ENCODE measurements around the gene ERRFI1. TPM values are rescaled to one million over a fixed set of nuclear protein-coding genes. Genes with fewer than 3 reads are reported as not detected.
"Not testable (repeated sequence)": the region's sequence is repeated elsewhere in the genome, so short reads cannot be mapped to it uniquely, and the experiment has no call there.

Gene ERRFI1
- total RNA-seq, 2 donors from 2014 or later, result 2.6 to 3.3 TPM

DNA sequence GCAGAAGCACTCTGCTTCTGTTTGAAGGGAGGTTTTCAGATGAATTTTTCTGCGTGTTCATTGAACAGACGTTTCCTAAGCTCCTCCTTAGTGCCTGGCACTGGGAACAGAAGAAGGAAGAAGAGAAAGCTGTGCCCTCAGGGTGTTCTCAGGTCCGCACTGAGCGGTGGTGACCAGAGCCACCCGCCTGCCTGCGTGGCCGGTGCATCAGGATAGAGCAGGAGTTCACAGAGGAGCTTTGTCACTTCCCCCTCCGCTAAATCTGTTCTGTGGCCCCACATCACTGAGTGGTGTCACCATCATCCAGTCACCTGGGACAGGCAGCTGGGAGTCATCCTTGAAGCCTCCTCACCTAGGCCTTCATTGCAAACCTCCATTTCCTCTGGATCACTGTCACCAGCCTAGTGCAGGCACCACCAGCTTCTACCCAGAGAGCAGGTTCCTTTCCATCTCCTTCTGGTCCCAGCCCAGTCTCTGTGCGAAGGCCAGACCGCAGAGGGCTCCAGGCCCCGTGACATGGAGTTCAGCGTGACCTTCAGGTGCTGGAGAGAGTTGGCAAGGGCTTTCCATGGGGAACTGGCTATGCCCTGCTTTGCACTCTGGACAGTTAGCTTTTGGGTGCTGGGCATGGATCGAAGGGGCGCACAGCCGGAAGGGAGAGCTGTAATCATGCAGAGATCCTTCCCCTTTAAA lies 42.9 kb downstream of the ERRFI1 start:
- H3K9me3 Mint-ChIP-seq, result no peaks in the 10 kb centered on the region
- ATAC-seq (replicated peaks in 1 of 2) (no peak), DNase-seq (no peak)
- H3K4me1 Mint-ChIP-seq (ENCODE audit: low read depth), result peaks cover 5% of the 10 kb centered on the region
- peaks cover 8 to 22% of the 10 kb centered on the region in 2 donors for H3K36me3 Mint-ChIP-seq (ENCODE audit: insufficient read depth in 2 of 2)
- no peaks in the 10 kb centered on the region for H3K27me3 Mint-ChIP-seq (ENCODE audit: low read depth)
- no peak overlapping the region for H3K4me3 Mint-ChIP-seq
- H3K27ac Mint-ChIP-seq, result no peak overlapping the region

DNA sequence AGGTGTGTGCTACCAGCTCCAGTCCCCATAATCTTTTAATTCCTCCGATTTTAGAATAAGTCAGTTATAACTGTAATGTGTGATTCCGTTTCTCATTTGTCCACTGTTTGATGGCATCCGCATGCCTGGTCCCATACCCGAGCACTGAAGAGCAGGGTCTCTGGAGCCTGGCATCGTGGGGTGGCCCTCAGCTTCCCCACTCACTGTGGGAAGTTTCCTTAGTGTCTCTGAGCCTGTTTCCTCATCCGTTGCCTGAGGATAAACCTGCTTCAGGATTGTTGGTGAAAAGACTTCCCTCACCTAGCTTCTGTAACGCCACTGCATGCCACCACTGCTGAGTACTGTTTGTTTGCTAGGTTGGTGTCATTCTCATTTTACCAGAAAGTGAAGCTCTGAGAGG lies 45.1 kb downstream of the ERRFI1 start:
- Mint-ChIP-seq H3K36me3 (ENCODE audit: insufficient read depth in 2 of 2) (peaks cover 8 to 18% of the 10 kb centered on the region in 2 donors), H3K27ac (peak overlapping the region; percentile 43), H3K4me3 (no peak overlapping the region), H3K4me1 (ENCODE audit: low read depth) (peaks cover 5% of the 10 kb centered on the region), H3K27me3 (ENCODE audit: low read depth) (no peaks in the 10 kb centered on the region), H3K9me3 (no peaks in the 10 kb centered on the region)
- DNase-seq, result no peak
- ATAC-seq (replicated peaks in 1 of 2), result no peak

DNA sequence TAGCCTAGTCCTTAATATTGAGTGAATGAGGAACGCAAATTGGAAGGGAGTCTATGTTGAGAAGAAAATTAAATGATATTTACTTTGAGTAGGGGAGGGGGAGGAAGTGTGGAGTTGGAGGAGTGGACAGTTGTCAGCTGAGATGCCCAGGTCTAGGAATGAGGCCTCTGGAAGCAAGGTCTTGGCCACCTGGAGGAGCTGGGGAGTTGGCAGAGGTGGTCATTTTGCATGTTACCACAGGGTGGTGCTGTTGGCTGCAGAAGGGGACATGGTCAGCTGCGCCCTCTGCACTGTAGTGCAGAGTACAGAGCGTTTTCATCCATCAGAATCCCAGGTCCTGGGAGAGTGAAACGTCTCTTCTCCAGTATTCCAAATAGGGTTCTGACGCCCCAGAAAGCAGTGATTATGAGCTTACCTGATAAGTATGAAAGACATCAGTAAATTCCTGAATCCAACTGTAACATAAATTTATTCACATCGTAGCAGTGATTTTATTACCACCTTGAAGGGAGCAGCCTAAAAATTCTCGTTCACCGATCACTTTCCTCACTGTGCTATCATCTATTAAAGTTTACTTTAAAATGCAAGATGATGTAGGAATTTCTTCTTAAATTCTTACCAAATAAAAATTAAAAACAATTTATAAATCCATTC lies 50.8 kb downstream of the ERRFI1 start:
- DNase-seq (peak; percentile 48 to 54), ATAC-seq (replicated peaks in 1 of 2) (peak; percentile 64 to 75)
- no peak overlapping the region for H3K4me3 Mint-ChIP-seq
- H3K36me3 Mint-ChIP-seq (ENCODE audit: insufficient read depth in 2 of 2), result peaks cover 7 to 29% of the 10 kb centered on the region in 2 donors
- peaks cover 6% of the 10 kb centered on the region for H3K4me1 Mint-ChIP-seq (ENCODE audit: low read depth)
- H3K27ac Mint-ChIP-seq, result peak overlapping the region; percentile 69
- H3K27me3 Mint-ChIP-seq (ENCODE audit: low read depth), result no peaks in the 10 kb centered on the region
- H3K9me3 Mint-ChIP-seq, result no peaks in the 10 kb centered on the region

DNA sequence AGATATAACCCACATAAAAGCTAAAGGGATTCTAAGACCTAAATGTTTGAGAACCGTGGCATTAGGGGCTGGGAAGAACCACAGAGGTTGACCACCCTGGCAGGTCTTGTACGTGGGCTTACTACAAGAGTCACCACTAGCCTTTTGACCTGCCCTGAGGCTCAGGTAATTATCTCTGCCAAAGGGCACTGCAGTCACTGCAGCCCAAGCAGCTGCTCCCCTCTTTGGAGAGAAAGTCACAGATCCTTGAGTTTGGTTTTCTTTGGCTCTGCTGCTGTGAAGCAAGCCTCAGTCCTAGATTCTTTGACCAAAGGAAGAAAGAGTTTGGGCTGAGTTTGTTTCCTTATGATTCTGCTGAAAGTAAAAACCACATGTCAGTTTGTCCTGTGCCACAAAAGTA lies 53.0 kb downstream of the ERRFI1 start:
- Mint-ChIP-seq H3K27me3 (ENCODE audit: low read depth) (no peaks in the 10 kb centered on the region), H3K4me3 (no peak overlapping the region), H3K27ac (no peak overlapping the region), H3K36me3 (ENCODE audit: insufficient read depth in 2 of 2) (peaks cover 9 to 32% of the 10 kb centered on the region in 2 donors), H3K4me1 (ENCODE audit: low read depth) (peaks cover 6% of the 10 kb centered on the region), H3K9me3 (no peaks in the 10 kb centered on the region)
- ATAC-seq (replicated peaks in 1 of 2) (no peak), DNase-seq (no peak)

DNA sequence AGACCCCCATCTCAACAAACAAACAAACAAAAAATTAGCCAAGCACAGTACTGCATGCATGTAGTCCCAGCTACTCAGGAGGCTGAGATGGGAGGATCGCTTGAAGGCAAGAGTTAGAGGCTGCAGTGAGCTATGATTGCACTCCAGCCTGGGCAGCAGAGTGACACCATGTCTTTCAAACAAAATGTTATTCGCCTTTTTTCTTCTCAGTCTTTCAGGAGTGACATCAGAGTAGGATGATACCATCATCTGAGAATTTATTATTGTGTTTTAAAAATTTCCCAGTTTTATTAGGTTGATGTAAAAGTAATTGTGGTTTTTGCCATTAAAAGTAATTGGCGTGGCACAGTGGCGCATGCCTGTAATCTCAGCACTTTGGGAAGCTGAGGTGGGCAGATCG lies 53.8 kb downstream of the ERRFI1 start:
- peaks cover 9 to 33% of the 10 kb centered on the region in 2 donors for H3K36me3 Mint-ChIP-seq (ENCODE audit: insufficient read depth in 2 of 2)
- ATAC-seq (replicated peaks in 1 of 2), result no peak

DNA sequence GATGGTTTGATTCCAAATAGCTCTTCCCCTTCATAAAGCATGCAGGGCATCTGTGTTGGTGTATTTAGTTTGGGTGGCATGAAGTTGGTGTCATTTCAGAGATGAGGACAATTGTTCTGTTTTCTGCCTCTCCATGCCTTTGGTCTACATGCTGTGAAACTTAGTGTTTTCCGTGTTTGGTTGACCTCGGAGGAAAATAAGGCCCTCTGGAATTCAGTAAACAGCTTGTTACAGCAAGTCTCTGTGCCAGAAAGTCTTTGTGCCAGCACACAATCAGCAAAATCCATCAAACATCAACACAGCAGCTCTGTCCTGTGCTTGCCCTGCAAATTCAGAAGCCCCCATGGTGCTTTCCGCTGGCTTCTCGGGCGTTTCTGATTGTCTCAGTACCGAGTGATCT lies 55.1 kb downstream of the ERRFI1 start:
- no peak for ATAC-seq (replicated peaks in 1 of 2)
- no peak overlapping the region for H3K4me3 Mint-ChIP-seq
- peaks cover 13 to 40% of the 10 kb centered on the region in 2 donors for H3K36me3 Mint-ChIP-seq (ENCODE audit: insufficient read depth in 2 of 2)
- DNase-seq, result no peak
- H3K27ac Mint-ChIP-seq, result peak overlapping the region; percentile 19
- H3K9me3 Mint-ChIP-seq, result no peaks in the 10 kb centered on the region
- no peaks in the 10 kb centered on the region for H3K27me3 Mint-ChIP-seq (ENCODE audit: low read depth)
- peaks cover 23% of the 10 kb centered on the region for H3K4me1 Mint-ChIP-seq (ENCODE audit: low read depth)

More for the DNA sequence above, 53.8 kb downstream of the ERRFI1 start:
- Mint-ChIP-seq H3K9me3 (no peaks in the 10 kb centered on the region), H3K4me3 (no peak overlapping the region), H3K27ac (peak overlapping the region; percentile 79), H3K27me3 (ENCODE audit: low read depth) (no peaks in the 10 kb centered on the region), H3K4me1 (ENCODE audit: low read depth) (peaks cover 10% of the 10 kb centered on the region)
- no peak for DNase-seq

DNA sequence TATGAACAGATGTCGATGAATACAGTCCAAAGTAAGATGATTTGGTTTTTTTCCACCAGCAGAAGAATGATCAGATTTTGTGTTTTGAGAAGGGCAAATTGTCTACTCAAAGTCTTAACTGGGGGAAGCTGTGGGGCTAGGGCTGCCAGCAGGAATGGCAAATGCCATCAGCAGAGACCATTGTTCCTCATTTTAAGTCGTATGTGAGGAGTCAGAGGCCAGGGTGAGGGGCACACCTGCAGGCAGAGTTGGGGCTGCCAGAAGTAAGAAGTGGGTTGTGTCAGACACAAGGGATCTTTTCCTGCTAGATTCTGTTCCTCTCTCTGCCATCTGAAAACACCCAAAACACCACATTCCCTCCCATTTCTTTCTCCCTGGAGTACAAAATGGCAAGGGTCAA lies 55.9 kb downstream of the ERRFI1 start:
- DNase-seq, result no peak
- H3K36me3 Mint-ChIP-seq (ENCODE audit: insufficient read depth in 2 of 2), result peaks cover 15 to 42% of the 10 kb centered on the region in 2 donors
- H3K27ac Mint-ChIP-seq, result peak overlapping the region; percentile 31

DNA sequence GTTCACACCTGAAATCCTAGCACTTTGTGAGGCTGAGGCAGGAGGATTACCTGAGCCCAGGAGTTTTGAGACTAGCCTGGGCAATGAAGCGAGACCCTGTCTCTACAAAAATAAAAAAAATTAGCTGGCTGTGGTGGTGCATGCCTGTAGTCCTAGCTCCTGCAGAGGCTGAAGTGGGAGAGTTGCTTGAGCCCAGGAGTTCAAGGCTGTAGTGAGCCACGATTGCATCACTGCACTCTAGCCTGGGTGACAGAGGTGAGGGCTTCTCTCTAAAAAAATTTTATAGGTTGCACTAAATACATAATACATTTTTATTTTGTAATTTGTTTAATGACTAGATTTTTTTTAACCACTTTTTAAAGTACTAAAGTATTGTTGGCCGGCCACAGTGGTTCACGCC lies 58.5 kb downstream of the ERRFI1 start:
- H3K36me3 Mint-ChIP-seq (ENCODE audit: insufficient read depth in 2 of 2), result peaks cover 17 to 59% of the 10 kb centered on the region in 2 donors
- DNase-seq (no peak), ATAC-seq (replicated peaks in 1 of 2) (no peak)
- H3K4me3 Mint-ChIP-seq, result peak overlapping the region in 1 of 2 donors; percentile 62
- H3K27me3 Mint-ChIP-seq (ENCODE audit: low read depth), result no peaks in the 10 kb centered on the region
- H3K27ac Mint-ChIP-seq, result peak overlapping the region; percentile 75
- peaks cover 40% of the 10 kb centered on the region for H3K4me1 Mint-ChIP-seq (ENCODE audit: low read depth)
- H3K9me3 Mint-ChIP-seq, result no peaks in the 10 kb centered on the region

More for the DNA sequence above, 55.9 kb downstream of the ERRFI1 start:
- ATAC-seq (replicated peaks in 1 of 2), result no peak
- Mint-ChIP-seq H3K27me3 (ENCODE audit: low read depth) (no peaks in the 10 kb centered on the region), H3K9me3 (no peaks in the 10 kb centered on the region), H3K4me3 (no peak overlapping the region), H3K4me1 (ENCODE audit: low read depth) (peaks cover 24% of the 10 kb centered on the region)

DNA sequence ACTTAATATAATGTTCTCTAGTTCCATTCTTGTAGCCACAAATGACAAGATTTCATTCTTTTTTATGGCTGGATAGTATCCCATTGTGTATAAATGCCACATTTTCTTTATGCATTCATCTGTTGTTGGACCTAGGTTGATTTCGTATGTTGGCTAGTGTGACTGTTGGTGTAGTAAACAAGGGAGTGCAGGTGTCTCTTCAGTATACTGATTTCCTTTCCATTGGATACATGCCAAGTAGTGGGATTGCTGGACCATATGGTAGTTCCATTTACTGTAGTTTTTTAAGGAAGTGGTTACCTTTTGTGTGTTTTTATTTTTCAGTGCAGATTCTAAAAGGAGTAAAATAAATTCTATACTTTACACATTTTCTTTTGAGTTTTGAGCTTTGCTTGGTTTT lies 58.9 kb downstream of the ERRFI1 start:
- Mint-ChIP-seq H3K4me1 (ENCODE audit: low read depth) (peaks cover 40% of the 10 kb centered on the region), H3K27me3 (ENCODE audit: low read depth) (no peaks in the 10 kb centered on the region), H3K36me3 (ENCODE audit: insufficient read depth in 2 of 2) (peaks cover 17 to 57% of the 10 kb centered on the region in 2 donors), H3K27ac (peak overlapping the region; percentile 75), H3K4me3 (peak overlapping the region in 1 of 2 donors; percentile 62), H3K9me3 (no peaks in the 10 kb centered on the region)
- DNase-seq (no peak), ATAC-seq (replicated peaks in 1 of 2) (no peak)

DNA sequence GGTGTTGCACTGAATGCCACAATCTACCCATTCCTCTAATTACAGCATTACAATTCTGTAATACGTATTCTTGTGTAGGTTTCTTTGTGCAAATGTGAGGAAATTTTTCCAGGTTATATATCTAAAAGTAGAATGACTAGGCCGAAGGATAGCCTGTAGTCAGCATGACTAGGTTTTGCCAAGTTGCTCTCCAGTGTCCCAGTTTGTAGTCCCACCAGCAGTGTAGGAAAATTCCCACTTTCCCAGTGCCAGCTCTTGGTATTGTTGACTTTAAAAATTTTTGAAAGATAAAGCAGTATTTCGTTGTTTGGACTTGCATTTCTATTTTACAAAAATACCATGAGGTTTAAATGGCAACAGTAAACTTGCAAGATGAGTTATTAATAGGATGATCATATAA lies 61.6 kb downstream of the ERRFI1 start:
- H3K27me3 Mint-ChIP-seq (ENCODE audit: low read depth), result no peaks in the 10 kb centered on the region
- H3K4me1 Mint-ChIP-seq (ENCODE audit: low read depth), result peaks cover 52% of the 10 kb centered on the region
- ATAC-seq (replicated peaks in 1 of 2), result no peak
- H3K27ac Mint-ChIP-seq, result peak overlapping the region; percentile 83
- peak overlapping the region in 1 of 2 donors; percentile 97 for H3K4me3 Mint-ChIP-seq
- DNase-seq, result no peak
- no peaks in the 10 kb centered on the region for H3K9me3 Mint-ChIP-seq
- peaks cover 13 to 42% of the 10 kb centered on the region in 2 donors for H3K36me3 Mint-ChIP-seq (ENCODE audit: insufficient read depth in 2 of 2)

DNA sequence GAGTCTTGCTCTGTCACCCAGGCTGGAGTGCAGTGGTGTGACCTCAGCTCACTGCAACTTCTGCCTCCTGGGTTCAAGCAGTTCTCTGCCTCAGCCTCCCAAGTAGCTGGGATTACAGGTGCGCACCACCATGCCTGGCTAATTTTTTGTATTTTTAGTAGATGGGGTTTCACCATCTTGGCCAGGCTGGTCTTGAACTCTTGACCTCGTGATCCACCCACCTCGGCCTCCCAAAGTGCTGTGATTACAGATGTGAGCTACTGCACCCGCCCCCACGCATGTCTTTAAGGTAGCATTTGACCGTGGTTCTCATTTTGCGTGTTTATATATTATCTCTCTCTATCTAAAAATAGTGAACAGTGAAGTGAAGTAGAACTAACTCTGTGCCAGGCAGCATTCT lies 62.3 kb downstream of the ERRFI1 start:
- H3K9me3 Mint-ChIP-seq; DNase-seq; ATAC-seq (replicated peaks in 1 of 2); H3K27me3 Mint-ChIP-seq (ENCODE audit: low read depth): not testable (repeated sequence)
- peak overlapping the region; percentile 100 for H3K27ac Mint-ChIP-seq
- peak overlapping the region; percentile 93 to 97 for H3K4me3 Mint-ChIP-seq
- peaks cover 52% of the 10 kb centered on the region for H3K4me1 Mint-ChIP-seq (ENCODE audit: low read depth)
- peaks cover 12 to 37% of the 10 kb centered on the region in 2 donors for H3K36me3 Mint-ChIP-seq (ENCODE audit: insufficient read depth in 2 of 2)

DNA sequence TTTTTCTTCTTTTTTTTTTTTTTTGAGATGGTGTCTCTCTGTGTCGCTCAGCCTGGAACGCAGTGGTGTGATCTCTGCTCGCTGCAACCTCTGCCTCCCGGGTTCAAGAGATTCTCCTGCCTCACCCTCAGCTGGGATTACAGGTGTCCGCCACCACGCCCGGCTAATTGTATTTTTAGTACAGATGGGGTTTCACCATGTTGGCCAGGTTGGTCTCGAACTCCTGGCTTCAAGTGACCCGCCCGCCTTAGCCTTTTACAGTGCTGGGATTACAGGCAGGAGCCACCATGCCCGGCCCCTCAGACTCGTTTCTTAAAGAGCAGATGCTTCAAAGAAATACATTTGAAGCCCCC lies 62.8 kb downstream of the ERRFI1 start:
- Mint-ChIP-seq H3K36me3 (ENCODE audit: insufficient read depth in 2 of 2) (peaks cover 11 to 37% of the 10 kb centered on the region in 2 donors), H3K4me3 (peak overlapping the region; percentile 93 to 97), H3K27ac (peak overlapping the region; percentile 100), H3K4me1 (ENCODE audit: low read depth) (peaks cover 52% of the 10 kb centered on the region)
- ATAC-seq (replicated peaks in 1 of 2); DNase-seq; H3K27me3 Mint-ChIP-seq (ENCODE audit: low read depth); H3K9me3 Mint-ChIP-seq: not testable (repeated sequence)

DNA sequence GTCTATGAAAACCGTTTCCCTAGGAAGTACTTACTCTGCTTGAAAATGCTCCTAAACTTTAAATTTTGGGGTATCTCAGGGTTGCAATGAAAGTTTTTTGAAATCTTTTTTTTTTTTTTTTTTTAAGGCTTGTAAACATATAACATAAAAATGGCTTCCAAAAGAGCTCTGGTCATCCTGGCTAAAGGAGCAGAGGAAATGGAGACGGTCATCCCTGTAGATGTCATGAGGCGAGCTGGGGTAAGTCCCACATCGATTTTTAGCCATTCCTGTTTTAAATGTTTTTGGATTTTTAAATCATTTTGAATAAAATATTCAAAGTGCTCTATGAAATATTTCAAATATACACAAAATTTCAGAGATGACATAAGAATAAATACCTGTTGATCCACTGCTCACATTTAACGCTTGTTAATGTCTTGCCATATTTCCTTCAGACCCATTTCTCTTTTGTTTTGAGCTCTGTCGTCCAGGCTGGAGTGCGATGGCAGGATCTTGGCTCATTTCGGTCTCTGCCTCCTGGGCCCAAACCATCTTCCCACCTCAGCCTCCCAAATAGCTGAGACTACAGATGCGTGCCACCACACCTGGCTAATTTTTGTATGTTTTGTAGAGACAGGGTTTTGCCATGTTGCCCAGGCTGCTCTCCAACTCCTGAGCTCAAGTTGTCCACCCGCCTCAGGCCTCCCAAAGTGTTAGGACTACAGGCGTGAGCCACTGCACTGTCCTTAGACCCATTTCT lies 63.3 kb downstream of the ERRFI1 start:
- Mint-ChIP-seq H3K4me3 (peak overlapping the region; percentile 93 to 97), H3K36me3 (ENCODE audit: insufficient read depth in 2 of 2) (peaks cover 11 to 37% of the 10 kb centered on the region in 2 donors), H3K4me1 (ENCODE audit: low read depth) (peaks cover 52% of the 10 kb centered on the region), H3K27ac (peak overlapping the region; percentile 100), H3K9me3 (no peaks in the 10 kb centered on the region), H3K27me3 (ENCODE audit: low read depth) (no peaks in the 10 kb centered on the region)
- ATAC-seq (replicated peaks in 1 of 2), result no peak
- DNase-seq, result no peak
